Endodermal cell (in vitro differentiated cells): ENCODE results near the gene SIT1. TPM values are rescaled to one million over a fixed set of nuclear protein-coding genes. Genes with fewer than 3 reads are reported as not detected.

Experiments used
- DNase-seq: peaks from one replicate; pipeline ENCODE4 v3.0.0-alpha.2; 2017
- H3K27ac ChIP-seq: 2 replicates; pipeline ENCODE4 v1.5.1; 2013; ENCODE audit warnings: mild to moderate bottlenecking, low read depth, low read length, moderate library complexity
- H3K27me3 ChIP-seq: 2 replicates; pipeline ENCODE4 v1.6.1; 2013; ENCODE audit warnings: mild to moderate bottlenecking, low read length, moderate library complexity; ENCODE audit not compliant: insufficient read depth, control insufficient read depth, poor library complexity, severe bottlenecking
- H3K36me3 ChIP-seq: 2 replicates; pipeline ENCODE4 v1.7.0; 2013; ENCODE audit warnings: mild to moderate bottlenecking, low read length, moderate library complexity; ENCODE audit not compliant: control insufficient read depth, insufficient read depth
- H3K4me1 ChIP-seq: one replicate; pipeline ENCODE4 v1.7.0; 2013; ENCODE audit warnings: low read length; ENCODE audit not compliant: control insufficient read depth, insufficient read depth
- H3K4me3 ChIP-seq: 2 replicates; pipeline ENCODE4 v1.5.1; 2013; ENCODE audit warnings: mild to moderate bottlenecking, low read length, moderate library complexity
- H3K9ac ChIP-seq: 2 replicates; pipeline ENCODE4 v1.6.1; 2013; ENCODE audit warnings: mild to moderate bottlenecking, low read length, moderate library complexity; ENCODE audit not compliant: poor library complexity, severe bottlenecking; ENCODE audit errors: extremely low read depth
- H3K9me3 ChIP-seq: 2 replicates; pipeline ENCODE4 v1.6.1; 2013; ENCODE audit warnings: mild to moderate bottlenecking, low read length, moderate library complexity; ENCODE audit not compliant: control insufficient read depth
- H3K27ac Mint-ChIP-seq: 2 replicates; pipeline ENCODE4 v1.8.0; 2020; ENCODE audit warnings: mixed read lengths
- H3K27me3 Mint-ChIP-seq: 2 replicates; pipeline ENCODE4 v1.8.0; 2021; ENCODE audit warnings: mild to moderate bottlenecking, mixed read lengths; ENCODE audit not compliant: insufficient read depth
- H3K36me3 Mint-ChIP-seq: 2 replicates; pipeline ENCODE4 v1.8.0; 2020; ENCODE audit warnings: low read depth, mixed read lengths
- H3K4me1 Mint-ChIP-seq: 2 replicates; pipeline ENCODE4 v1.8.0; 2020; ENCODE audit warnings: mixed read lengths
- H3K4me3 Mint-ChIP-seq: 2 replicates; pipeline ENCODE4 v1.8.0; 2020; ENCODE audit warnings: mild to moderate bottlenecking, moderate library complexity, mixed read lengths
- H3K9me3 Mint-ChIP-seq: 2 replicates; pipeline ENCODE4 v1.8.0; 2020; ENCODE audit warnings: mild to moderate bottlenecking, mixed read lengths
- CTCF ChIP-seq: fragments of 200-600 bp; sonication (generic); conservative IDR thresholded peaks from 2 replicates; pipeline ENCODE4 v1.5.0; 2021; ENCODE audit warnings: antibody characterized with exemption, mild to moderate bottlenecking
- WGBS, 2 experiments: methylation state at CpG; one replicate each; pipeline versions ENCODE4 v1.1.5 to v1.1.7; 2013; ENCODE audit warnings: missing lambda C conversion rate in 2 of 2, mixed read lengths in 1 of 2; ENCODE audit not compliant: insufficient coverage in 1 of 2, insufficient read length in 1 of 2; 5-methylcytosine and 5-hydroxymethylcytosine counted together
- total RNA-seq, 2 donors: library from RNA; stranded (reverse); fragmentation: NEBNext Ultra II Directional in 1 of 2; extraction: Animal tissue kit (Norgen Biotek cat#: 25700) in 1 of 2; gene quantifications; 2 replicates in 1 of 2; 3 replicates in 1 of 2; pipeline ENCODE4 v1.2.1, GENCODE V29; 2021

SIT1 gene
- total RNA-seq, 2 donors from 2014 or later: 0.22 TPM; not detected in 1

- Histone ChIP-seq H3K9ac (no peak overlapping the region), H3K36me3 (peaks cover 51% of the 10 kb centered on the region), H3K27me3 (no peaks in the 10 kb centered on the region), H3K4me3 (no peak overlapping the region), H3K4me1 (peaks cover 8% of the 10 kb centered on the region), H3K27ac (no peak overlapping the region), H3K9me3 (no peaks in the 10 kb centered on the region)
- Mint-ChIP-seq H3K36me3 (peaks cover 54% of the 10 kb centered on the region), H3K27ac (peak overlapping the region; percentile 50), H3K4me3 (no peak overlapping the region), H3K4me1 (peaks cover 32% of the 10 kb centered on the region), H3K27me3 (no peaks in the 10 kb centered on the region), H3K9me3 (no peaks in the 10 kb centered on the region)
- no peak for DNase-seq
- TF ChIP-seq CTCF: no peak
- WGBS, 2 experiments: 91 to 94% methylated on average over 4 to 10 of the region's 10 CpGs
These were observed 32.0 kb upstream of the SIT1 start for GRCh38 chr9:35682520-35683315.

DNA sequence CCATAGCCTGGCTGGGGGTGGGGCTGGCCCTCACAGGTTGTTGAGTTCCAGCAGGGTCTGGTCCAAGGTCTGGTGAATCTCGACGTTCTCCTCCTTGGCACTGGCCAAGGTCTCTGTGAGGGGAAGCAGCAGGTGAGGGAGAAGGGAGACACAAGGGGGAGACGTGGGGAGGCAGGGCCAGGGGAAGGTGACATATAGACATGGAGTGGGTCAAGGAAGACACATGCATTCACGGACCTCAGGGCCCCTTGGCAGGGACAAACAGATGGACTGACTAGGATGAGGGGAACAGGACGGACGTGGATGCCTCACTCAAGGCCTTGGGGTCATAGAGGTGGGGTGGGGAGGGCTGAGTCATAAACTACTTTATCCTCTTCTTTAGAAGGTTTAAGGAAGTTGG lies 31.3 kb upstream of the SIT1 start:
- Histone ChIP-seq H3K36me3 (peaks cover 45% of the 10 kb centered on the region), H3K4me3 (no peak overlapping the region), H3K9ac (no peak overlapping the region), H3K9me3 (no peaks in the 10 kb centered on the region), H3K27me3 (no peaks in the 10 kb centered on the region), H3K27ac (no peak overlapping the region), H3K4me1 (peaks cover 6% of the 10 kb centered on the region)
- Mint-ChIP-seq H3K36me3 (peaks cover 49% of the 10 kb centered on the region), H3K27ac (peak overlapping the region; percentile 50), H3K27me3 (no peaks in the 10 kb centered on the region), H3K4me1 (peaks cover 27% of the 10 kb centered on the region), H3K9me3 (no peaks in the 10 kb centered on the region), H3K4me3 (no peak overlapping the region)
- no peak for TF ChIP-seq CTCF
- DNase-seq: no peak
- 90 to 97% methylated on average over 6 of the region's 6 CpGs for WGBS, 2 experiments

DNA sequence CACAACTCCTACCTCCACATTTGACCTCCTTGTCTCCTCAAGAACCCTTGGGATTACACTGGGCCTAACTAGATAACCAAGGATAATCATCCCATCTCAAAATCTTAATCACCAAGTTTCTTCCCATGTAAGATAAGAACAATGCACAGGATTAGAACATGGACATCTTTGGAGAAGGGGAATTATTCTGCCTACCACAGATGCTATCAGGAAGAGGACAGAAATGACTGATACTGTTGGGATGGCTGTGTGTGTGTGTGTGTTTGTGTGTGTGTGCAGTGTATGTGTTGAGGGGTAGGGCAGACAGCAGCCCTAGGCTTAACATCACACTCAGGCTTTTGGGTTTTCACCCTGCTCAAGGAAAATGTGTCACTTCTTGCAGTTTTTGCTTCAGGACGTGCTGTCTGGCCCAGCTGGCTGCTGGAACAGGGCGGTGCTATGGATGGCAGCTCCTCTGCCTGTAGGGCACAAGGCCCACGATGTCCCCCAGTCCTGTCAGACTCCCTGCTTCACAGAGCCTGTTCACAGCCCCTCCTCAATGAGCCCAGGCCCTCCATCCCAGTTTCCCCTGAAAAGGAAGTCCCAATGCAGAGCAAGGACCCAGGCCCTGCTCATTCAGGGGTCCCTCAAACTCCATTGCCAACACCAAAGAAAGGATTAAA lies 30.7 kb upstream of the SIT1 start:
- no peak overlapping the region for H3K27ac ChIP-seq

More for the DNA sequence above, 30.7 kb upstream of the SIT1 start:
- Mint-ChIP-seq H3K27ac (peak overlapping the region; percentile 14), H3K36me3 (peaks cover 43% of the 10 kb centered on the region), H3K9me3 (no peaks in the 10 kb centered on the region), H3K27me3 (peaks cover 1% of the 10 kb centered on the region), H3K4me3 (no peak overlapping the region), H3K4me1 (peaks cover 23% of the 10 kb centered on the region)
- Histone ChIP-seq H3K4me1 (peaks cover 6% of the 10 kb centered on the region), H3K27me3 (no peaks in the 10 kb centered on the region), H3K9me3 (no peaks in the 10 kb centered on the region), H3K9ac (no peak overlapping the region), H3K36me3 (peaks cover 41% of the 10 kb centered on the region), H3K4me3 (no peak overlapping the region)
- 76 to 80% methylated on average over 2 to 3 of the region's 3 CpGs for WGBS, 2 experiments
- TF ChIP-seq CTCF: no peak
- DNase-seq: no peak
